ENCODE results near the gene SHISAL1.

- no peak for TF ChIP-seq CTCF (IDR thresholded peaks at IDR 0.05)
- no peak for TF ChIP-seq POLR2AphosphoS5 (IDR thresholded peaks at IDR 0.05; ENCODE audit: insufficient read depth in 1 of 2, low read depth in 1 of 2)
Measured at GRCh38 chr22:44281768-44282637, 30.7 kb downstream of the SHISAL1 start.
